CD4-positive, alpha-beta T cell treated with Interleukin-12 subunit alpha and Interleukin-12 subunit beta, for 1 hour (primary cell): ENCODE results near the gene CORO7.

Experiments
- DNase-seq: peaks from one replicate; pipeline ENCODE4 v3.0.0-alpha.2; 2020

The CORO7 gene

GRCh38 chr16:4332623-4333307 lies 83.6 kb downstream of the CORO7 start:
- DNase-seq = no peak

GRCh38 chr16:4332083-4332482 lies 84.3 kb downstream of the CORO7 start:
- no peak for DNase-seq

- DNase-seq = peak; percentile 75
Observed at GRCh38 chr16:4330277-4330874, 86.0 kb downstream of the CORO7 start.

GRCh38 chr16:4328782-4329775 lies 87.3 kb downstream of the CORO7 start:
- no peak for DNase-seq

GRCh38 chr16:4328046-4328781 lies 88.2 kb downstream of the CORO7 start:
- DNase-seq = peak; percentile 58

GRCh38 chr16:4327386-4328045 lies 88.9 kb downstream of the CORO7 start:
- DNase-seq = no peak

GRCh38 chr16:4325253-4325758 lies 91.1 kb downstream of the CORO7 start:
- no peak for DNase-seq

- no peak for DNase-seq
Observed at GRCh38 chr16:4324492-4325252, 91.7 kb downstream of the CORO7 start.

GRCh38 chr16:4323845-4324488 lies 92.4 kb downstream of the CORO7 start:
- DNase-seq = no peak

- DNase-seq = no peak
Observed at GRCh38 chr16:4323071-4323844, 93.1 kb downstream of the CORO7 start.

- DNase-seq = no peak
Observed at GRCh38 chr16:4322121-4323052, 94.0 kb downstream of the CORO7 start.

- no peak for DNase-seq
Observed at GRCh38 chr16:4321286-4322120, 94.9 kb downstream of the CORO7 start.

- no peak for DNase-seq
Observed at GRCh38 chr16:4320571-4321137, 95.7 kb downstream of the CORO7 start.

- peak; percentile 71 for DNase-seq
Observed at GRCh38 chr16:4319454-4320421, 96.7 kb downstream of the CORO7 start.

GRCh38 chr16:4318967-4319366 lies 97.4 kb downstream of the CORO7 start:
- no peak for DNase-seq

GRCh38 chr16:4318451-4318910 lies 97.9 kb downstream of the CORO7 start:
- no peak for DNase-seq
